GM19239 (cell line): ENCODE measurements around the gene MEF2D.

Source experiments
- DNase-seq: peaks from one replicate; pipeline ENCODE4 v3.0.0; 2011; ENCODE audit warnings: low spot score; ENCODE audit not compliant: insufficient read length
- FAIRE-seq: peaks from 2 replicates; lab custom pipeline; 2011; peaks lifted over from hg19 to GRCh38; lab: Jason Lieb, UNC

MEF2D gene

DNA sequence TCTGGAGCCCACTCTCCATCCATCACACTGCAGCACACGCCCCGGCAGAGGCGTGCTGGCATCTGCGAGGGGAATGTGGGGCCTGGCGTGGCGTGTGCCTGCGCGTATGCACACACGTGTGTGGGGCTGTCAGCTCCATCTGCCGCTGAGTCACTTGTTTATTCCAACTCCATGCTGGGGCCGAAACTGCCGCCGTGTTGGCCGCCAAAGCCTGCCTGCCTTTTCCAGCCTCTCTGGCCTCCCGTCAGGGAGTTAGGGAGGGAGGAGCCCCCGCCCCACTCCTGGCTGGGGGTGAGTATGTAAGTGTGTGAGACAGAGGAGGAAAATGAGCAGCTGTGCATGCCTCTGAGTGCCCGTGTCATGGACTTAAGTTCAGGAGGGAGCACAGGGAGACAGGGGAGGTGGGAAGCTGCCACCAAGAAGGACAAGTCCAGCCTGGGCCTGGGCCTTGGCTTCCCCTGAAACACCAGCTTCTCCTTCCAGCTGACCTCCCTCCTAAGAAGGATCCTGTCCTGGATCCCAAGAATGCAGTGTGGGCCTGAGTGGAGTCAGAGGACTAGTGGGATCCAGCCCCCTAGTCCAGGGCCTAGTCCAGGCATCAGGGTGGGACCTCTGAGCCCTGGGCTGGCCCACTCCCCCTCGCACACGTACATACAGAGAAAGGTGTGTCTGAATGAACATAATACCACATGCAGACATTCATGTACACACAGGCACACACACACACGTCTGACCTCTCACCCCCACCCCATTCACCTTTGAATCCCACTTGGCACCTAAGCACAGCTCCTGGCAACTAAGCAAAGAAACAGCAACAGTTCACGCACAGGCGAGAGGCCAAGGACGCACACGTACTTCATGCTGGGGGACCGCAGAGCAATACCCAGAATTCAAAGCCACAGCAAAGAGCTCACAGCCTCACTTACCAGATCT, 24.7 kb downstream of the MEF2D start:
- DNase-seq (no peak), FAIRE-seq (no peak)

- FAIRE-seq (no peak), DNase-seq (no peak)
Measured at GRCh38 chr1:156474966-156475365, 25.6 kb downstream of the MEF2D start.

- DNase-seq (no peak), FAIRE-seq (no peak)
Measured at GRCh38 chr1:156471496-156472490, 28.8 kb downstream of the MEF2D start.

- no peak for FAIRE-seq
- DNase-seq = no peak
Measured at GRCh38 chr1:156470473-156470872, 30.1 kb downstream of the MEF2D start.

GRCh38 chr1:156468693-156469345, 31.8 kb downstream of the MEF2D start:
- FAIRE-seq = no peak
- no peak for DNase-seq

DNA sequence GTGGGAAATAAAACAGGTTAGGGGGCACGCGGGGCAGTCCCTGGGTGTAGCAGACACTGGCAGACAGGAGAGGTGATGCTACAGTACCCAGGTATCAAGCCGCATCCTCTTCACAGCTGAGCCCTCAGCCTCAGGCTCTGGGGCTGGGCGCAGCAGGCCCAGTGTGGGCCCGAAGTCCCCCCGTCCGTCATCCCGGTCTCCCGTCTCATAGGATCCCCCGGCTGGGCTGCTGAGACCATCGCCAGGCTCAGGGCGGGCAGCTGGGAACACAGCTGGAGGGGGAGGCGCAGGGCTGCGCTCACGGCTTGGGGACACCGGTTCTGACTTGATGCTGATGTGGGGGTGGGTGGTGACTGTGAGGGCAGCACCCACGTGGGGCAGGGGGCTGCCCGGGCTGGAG, 32.7 kb downstream of the MEF2D start:
- no peak for FAIRE-seq
- DNase-seq = no peak

DNA sequence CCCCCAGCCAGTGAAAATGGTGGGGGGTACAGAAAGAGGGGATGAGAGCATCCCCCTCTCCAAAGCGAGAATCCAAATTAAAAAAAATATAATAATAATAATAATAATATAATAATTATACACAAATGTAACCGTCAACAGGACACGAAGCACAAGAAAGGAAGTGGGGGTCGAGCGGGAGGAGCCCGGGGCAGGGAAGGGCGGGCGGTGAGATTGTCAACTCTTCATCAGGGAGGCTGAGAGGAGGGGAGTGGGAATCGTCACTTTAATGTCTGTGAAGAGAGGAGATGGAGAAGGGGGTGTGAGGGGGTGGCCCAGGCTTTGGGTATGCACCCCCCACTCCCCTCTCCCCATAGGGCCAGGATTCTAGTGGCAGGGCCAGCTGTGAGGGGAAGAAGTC, 33.2 kb downstream of the MEF2D start:
- FAIRE-seq = no peak
- DNase-seq = no peak

DNA sequence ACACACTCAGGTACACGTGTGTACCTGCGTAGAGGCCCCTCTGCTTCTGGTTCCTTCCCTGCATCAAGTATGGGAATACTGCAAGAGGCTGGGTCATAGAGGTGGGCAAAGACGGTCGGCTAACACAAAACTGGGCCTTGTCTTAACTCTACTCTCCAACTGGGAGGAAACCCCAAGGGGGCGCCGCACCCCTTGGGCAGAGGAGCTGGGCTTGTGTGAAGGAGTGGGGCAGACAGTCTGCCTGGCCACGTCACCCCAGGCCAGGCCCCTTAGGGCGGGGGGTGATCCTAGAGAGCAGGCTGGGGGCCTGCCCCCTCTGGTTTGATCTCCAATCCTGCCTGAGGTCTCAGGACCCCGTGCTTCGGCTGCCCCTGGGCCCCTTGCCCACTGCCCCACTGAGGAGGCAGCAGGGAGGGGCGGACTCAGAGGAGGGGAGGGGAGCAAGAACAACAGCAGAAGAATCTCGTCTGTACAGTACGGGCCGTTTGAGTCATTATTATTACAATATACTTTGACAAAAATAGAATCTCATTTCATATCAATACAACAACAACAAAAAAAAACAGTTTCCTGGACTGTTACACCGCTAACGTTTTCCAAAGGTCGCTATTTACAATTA, 34.7 kb downstream of the MEF2D start:
- DNase-seq = no peak
- FAIRE-seq = no peak

GRCh38 chr1:156464825-156465452, 35.6 kb downstream of the MEF2D start:
- FAIRE-seq (no peak), DNase-seq (no peak)

GRCh38 chr1:156464335-156464734, 36.2 kb downstream of the MEF2D start:
- no peak for DNase-seq
- FAIRE-seq = no peak

- DNase-seq (no peak), FAIRE-seq (no peak)
Measured at GRCh38 chr1:156463874-156464273, 36.7 kb downstream of the MEF2D start.

GRCh38 chr1:156462954-156463795, 37.4 kb downstream of the MEF2D start:
- DNase-seq (no peak), FAIRE-seq (no peak)

DNA sequence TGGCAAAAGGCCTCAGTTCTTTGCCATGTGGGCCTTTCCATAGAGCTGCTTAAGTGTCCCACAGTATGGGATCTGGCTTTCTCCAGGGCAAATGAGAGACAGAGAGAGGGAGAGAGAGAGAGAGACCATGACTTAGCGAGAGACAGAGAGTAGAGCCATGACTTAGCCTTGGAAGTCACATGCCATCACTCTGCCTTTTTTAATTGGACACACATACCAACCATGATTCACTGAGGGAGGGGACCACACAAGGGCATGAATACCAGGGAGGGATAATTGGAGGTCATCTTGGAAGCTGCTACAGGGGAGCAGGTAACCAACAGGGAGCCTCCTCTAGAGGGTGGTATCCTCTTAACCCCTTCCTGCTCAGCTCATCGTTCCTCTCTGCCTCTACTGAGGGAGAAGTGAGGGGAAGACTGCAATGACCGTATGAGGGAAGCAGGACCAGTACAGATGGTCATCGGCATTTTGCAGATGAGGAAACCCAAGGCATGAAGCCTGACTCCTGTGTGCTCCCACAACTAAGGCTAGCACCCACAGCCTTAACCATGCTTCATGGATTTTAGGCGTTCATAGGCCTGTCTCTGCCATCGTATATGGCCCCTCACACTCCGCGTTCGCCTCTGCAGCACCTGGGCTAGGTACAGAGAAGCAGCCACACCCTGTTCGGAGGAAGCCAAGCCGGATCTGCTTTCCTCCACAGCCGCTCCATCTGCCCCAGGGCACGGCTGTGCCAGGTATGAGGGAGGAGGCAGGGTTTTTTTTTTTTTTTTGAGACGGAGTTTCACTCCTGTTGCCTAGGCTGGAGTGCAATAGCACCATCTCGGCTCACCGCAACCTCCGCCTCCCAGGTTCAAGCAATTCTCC, 38.6 kb downstream of the MEF2D start:
- DNase-seq = no peak
- no peak for FAIRE-seq

DNA sequence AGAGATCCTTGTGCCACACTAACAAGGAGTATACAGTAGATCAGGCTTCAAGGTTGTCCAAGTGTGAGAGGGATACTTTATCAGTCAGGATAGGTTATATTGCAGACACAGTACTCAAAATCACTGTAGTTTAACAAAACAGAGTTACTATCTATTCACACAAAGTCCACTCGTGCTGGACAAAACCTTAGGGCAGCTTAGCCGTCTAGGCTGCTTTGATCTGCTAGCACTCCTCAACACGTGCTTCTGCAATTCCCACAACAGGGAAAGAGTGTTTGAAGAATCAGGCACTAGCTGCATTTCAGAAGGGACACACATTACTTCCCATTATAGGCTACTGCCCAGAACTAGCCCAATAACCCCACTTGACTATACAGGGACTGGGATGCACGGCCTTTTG, 39.5 kb downstream of the MEF2D start:
- no peak for DNase-seq
- FAIRE-seq = no peak

GRCh38 chr1:156460525-156460924, 40.0 kb downstream of the MEF2D start:
- FAIRE-seq (no peak), DNase-seq (no peak)

- no peak for FAIRE-seq
Measured at GRCh38 chr1:156458181-156458503, 42.4 kb downstream of the MEF2D start.

GRCh38 chr1:156456625-156457465, 43.7 kb downstream of the MEF2D start:
- DNase-seq (peak; percentile 94), FAIRE-seq (peak; percentile 96)

More at GRCh38 chr1:156458181-156458503, 42.4 kb downstream of the MEF2D start:
- DNase-seq = no peak
